Lower lobe of right lung (tissue), 2 donors: ENCODE data around the gene SVEP1. TPM values are rescaled to one million over a fixed set of nuclear protein-coding genes. Genes with fewer than 3 reads are reported as not detected.
"Not testable (repeated sequence)": the region's sequence is repeated elsewhere in the genome, so short reads cannot be mapped to it uniquely, and the experiment has no call there.

Source experiments
- ATAC-seq, 2 donors: fragments of 200-7000 bp; cut with Tn5 transposase; one replicate each; pipeline ENCODE4 v1.9.1; 2020 to 2022; ENCODE audit warnings: mild to moderate bottlenecking in 2 of 2, moderate library complexity in 2 of 2
- DNase-seq: peaks from one replicate; pipeline ENCODE4 v3.0.0-alpha.2; 2020
- H3K27ac ChIP-seq: fragments of 200-600 bp; one replicate; pipeline ENCODE4 v1.8.0; 2022
- H3K27me3 ChIP-seq: fragments of 200-600 bp; one replicate; pipeline ENCODE4 v1.8.0; 2022; ENCODE audit warnings: low read depth
- H3K36me3 ChIP-seq: fragments of 200-600 bp; one replicate; pipeline ENCODE4 v1.8.0; 2022; ENCODE audit warnings: mild to moderate bottlenecking
- H3K4me1 ChIP-seq: fragments of 200-600 bp; one replicate; pipeline ENCODE4 v1.8.0; 2022
- H3K4me3 ChIP-seq: fragments of 200-600 bp; one replicate; pipeline ENCODE4 v1.8.0; 2022; ENCODE audit warnings: mild to moderate bottlenecking
- H3K9me3 ChIP-seq: fragments of 200-600 bp; one replicate; pipeline ENCODE4 v1.8.0; 2022
- intact Hi-C: fragments of 100-400 bp; cut with DNase I; formaldehyde crosslinking; loops from one replicate; pipeline ENCODE4 v1.11.0; 2022
- total RNA-seq: library from RNA; stranded (reverse); fragmentation: NEBNext Ultra II Directional; extraction: Animal tissue kit (Norgen Biotek cat#: 25700); gene quantifications from one replicate; pipeline ENCODE4 v1.2.1, GENCODE V29; 2021
- TF ChIP-seq, protein P1 (sequence below): fragments of 200-600 bp; IDR thresholded peaks from one replicate; pipeline ENCODE4 v1.8.0; 2022; ENCODE audit warnings: antibody characterized with exemption, mild to moderate bottlenecking
- donor health status: DM: no; HTN: yes; CAD: no; lungs with severe emphysema.

Gene SVEP1
- total RNA-seq, 1 donor from 2014 or later, result 55.9 TPM

DNA sequence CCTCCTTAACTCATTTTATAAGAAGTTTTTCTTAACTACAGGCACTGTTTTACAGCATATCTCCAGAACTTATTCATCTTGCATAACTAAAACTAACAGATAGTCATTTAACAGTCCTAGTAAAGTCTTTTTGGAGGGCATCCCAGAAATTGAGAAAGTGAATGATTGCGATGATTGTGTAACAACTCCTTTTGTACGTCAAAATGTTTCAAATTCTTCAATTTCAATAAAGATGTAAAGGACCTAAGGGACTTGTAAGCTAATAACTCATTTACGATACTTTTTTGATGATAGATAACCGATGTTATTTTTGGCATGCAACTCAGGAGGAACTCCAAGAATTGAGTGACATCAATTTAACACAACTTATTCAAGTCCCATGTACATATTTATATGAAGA lies 42.7 kb downstream of the SVEP1 start:
- ATAC-seq, result no peak
- no peaks in the 10 kb centered on the region for H3K9me3 ChIP-seq
- no peak for DNase-seq
- intact Hi-C loops, result no loop called here
- H3K4me3 ChIP-seq, result no peak overlapping the region
- H3K27ac ChIP-seq, result no peak overlapping the region
- peaks cover 5% of the 10 kb centered on the region for H3K4me1 ChIP-seq
- TF ChIP-seq, protein P1, sequence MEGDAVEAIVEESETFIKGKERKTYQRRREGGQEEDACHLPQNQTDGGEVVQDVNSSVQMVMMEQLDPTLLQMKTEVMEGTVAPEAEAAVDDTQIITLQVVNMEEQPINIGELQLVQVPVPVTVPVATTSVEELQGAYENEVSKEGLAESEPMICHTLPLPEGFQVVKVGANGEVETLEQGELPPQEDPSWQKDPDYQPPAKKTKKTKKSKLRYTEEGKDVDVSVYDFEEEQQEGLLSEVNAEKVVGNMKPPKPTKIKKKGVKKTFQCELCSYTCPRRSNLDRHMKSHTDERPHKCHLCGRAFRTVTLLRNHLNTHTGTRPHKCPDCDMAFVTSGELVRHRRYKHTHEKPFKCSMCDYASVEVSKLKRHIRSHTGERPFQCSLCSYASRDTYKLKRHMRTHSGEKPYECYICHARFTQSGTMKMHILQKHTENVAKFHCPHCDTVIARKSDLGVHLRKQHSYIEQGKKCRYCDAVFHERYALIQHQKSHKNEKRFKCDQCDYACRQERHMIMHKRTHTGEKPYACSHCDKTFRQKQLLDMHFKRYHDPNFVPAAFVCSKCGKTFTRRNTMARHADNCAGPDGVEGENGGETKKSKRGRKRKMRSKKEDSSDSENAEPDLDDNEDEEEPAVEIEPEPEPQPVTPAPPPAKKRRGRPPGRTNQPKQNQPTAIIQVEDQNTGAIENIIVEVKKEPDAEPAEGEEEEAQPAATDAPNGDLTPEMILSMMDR, result no peak
- H3K27me3 ChIP-seq, result no peaks in the 10 kb centered on the region
- no peaks in the 10 kb centered on the region for H3K36me3 ChIP-seq

DNA sequence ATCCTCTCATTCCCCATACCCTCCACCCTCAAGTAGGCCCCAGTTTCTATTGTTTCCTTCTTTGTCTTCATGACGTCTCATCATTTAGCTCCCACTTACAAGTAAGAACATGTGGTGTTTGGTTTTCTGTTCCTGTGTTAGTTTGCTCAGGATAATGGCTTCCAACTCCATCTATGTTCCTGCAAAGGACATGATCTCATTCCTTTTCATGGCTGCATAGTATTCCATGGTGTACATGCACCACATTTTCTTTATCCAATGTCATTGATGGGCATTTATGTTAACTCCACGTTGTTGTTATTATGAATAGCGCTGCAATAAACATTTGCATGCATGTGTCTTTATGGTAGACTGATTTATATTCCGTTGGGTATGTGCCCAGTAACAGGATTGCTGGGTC lies 45.4 kb downstream of the SVEP1 start:
- H3K36me3 ChIP-seq, H3K27ac ChIP-seq, H3K9me3 ChIP-seq, DNase-seq, H3K4me1 ChIP-seq, H3K4me3 ChIP-seq, intact Hi-C loops, ATAC-seq, H3K27me3 ChIP-seq: not testable (repeated sequence)

DNA sequence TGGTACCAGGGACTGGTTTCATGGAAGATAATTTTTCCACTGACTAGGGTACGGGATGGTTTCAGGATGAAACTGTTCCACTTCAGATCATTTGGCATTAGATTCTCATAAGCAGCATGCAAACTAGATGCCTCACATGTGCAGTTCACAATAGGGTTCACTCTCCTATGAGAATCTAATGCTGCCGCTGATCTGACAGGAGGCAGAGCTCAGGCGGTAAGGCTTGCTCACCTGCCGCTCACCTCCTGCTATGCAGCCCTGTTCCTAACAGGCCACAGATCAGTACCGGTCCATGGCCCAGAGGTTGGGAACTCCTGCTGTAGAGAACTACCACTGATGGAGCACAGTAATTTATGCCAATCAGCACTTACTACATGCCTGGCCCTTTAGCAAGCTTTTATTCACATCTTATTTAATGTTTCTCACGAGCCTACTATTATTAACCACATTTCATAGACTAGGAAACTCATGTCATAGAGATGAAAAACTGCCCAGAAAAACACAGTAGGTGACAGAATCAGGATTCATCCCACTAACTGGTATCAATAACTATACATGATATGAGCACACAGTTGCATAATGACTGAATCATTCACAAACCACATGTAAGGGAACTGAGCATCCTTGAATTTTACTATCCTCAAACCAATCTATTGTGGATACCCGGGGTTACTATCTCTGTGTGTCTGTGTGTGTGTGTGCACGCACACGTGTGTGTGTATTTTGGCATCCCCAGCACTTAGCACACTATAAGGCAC lies 46.5 kb downstream of the SVEP1 start:
- H3K9me3 ChIP-seq, result no peaks in the 10 kb centered on the region
- H3K36me3 ChIP-seq, result no peaks in the 10 kb centered on the region
- no peak overlapping the region for H3K27ac ChIP-seq
- DNase-seq (no peak), ATAC-seq (no peak)
- TF ChIP-seq, protein P1, result no peak
- intact Hi-C loops, result no loop called here
- no peaks in the 10 kb centered on the region for H3K27me3 ChIP-seq
- H3K4me3 ChIP-seq, result no peak overlapping the region
- peaks cover 4% of the 10 kb centered on the region for H3K4me1 ChIP-seq

GRCh38 chr9:110531776-110532175 lies 47.8 kb downstream of the SVEP1 start:
- ATAC-seq (no peak), DNase-seq (no peak)
- Histone ChIP-seq H3K4me1 (no peaks in the 10 kb centered on the region), H3K27me3 (no peaks in the 10 kb centered on the region), H3K27ac (no peak overlapping the region), H3K9me3 (no peaks in the 10 kb centered on the region), H3K36me3 (no peaks in the 10 kb centered on the region), H3K4me3 (no peak overlapping the region)
- intact Hi-C loops, result no loop called here
- TF ChIP-seq, protein P1, result no peak

DNA sequence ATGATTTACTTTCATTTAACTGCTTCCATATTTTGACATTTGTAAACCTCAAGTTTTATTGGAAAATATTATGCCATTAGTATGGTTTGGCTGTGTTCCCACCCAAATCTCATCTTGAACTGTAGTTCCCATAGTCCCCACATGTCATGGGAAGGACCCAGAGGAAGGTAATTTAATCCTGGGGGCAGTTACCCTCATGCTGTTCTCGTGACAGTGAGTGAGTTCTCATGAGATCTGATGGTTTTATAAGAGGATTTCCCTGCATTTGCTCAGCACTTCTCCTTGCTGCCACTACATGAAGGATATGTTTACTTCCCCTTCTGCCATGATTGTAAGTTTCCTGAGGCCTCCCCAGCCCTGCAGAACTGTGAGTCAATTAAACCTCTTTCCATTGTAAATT lies 48.3 kb downstream of the SVEP1 start:
- H3K9me3 ChIP-seq, H3K36me3 ChIP-seq, H3K27me3 ChIP-seq, H3K4me3 ChIP-seq, H3K27ac ChIP-seq, intact Hi-C loops, ATAC-seq, H3K4me1 ChIP-seq, DNase-seq: not testable (repeated sequence)

DNA sequence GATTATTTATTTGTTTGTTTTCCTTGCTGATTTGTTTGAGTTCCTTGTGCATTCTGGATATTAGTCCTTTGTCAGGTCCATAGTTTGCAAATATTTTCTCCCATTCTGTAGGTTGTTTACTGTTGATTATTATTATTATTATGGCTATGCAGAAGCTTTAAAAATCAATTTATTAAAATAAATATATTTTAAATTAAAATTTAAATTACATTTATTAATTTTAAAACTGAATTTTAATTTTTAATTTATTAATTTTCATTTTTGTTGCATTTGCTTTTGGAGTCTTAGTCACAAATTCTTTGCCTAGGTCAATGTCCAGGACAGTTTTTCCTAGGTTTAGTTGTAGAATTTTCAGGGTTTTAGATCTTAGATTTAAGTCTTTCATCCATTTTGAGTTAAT lies 50.9 kb downstream of the SVEP1 start:
- DNase-seq, result no peak
- intact Hi-C loops, result no loop called here
- Histone ChIP-seq H3K4me1 (no peaks in the 10 kb centered on the region), H3K4me3 (no peak overlapping the region), H3K27ac (no peak overlapping the region), H3K36me3 (no peaks in the 10 kb centered on the region), H3K27me3 (no peaks in the 10 kb centered on the region), H3K9me3 (no peaks in the 10 kb centered on the region)
- TF ChIP-seq, protein P1, result no peak
- no peak for ATAC-seq
